Erythroblast (primary cell): ENCODE results near the gene TMOD3.

ENCODE experiments used
- GATA1 ChIP-seq: IDR thresholded peaks from 2 replicates; pipeline ENCODE4 v1.6.1; 2011; ENCODE audit warnings: low read depth, mild to moderate bottlenecking, control low read depth, low read length, moderate library complexity
- POLR2A ChIP-seq: IDR thresholded peaks from 2 replicates; pipeline ENCODE4 v1.6.1; 2011; ENCODE audit warnings: mild to moderate bottlenecking, low read length

GRCh38 chr15:51861557-51862359, 32.3 kb downstream of the TMOD3 start:
- TF ChIP-seq POLR2A: no peak
- TF ChIP-seq GATA1: no peak
